CD4-positive, CD25-positive, alpha-beta regulatory T cell (primary cell): ENCODE results near the gene ENOX1. TPM values are rescaled to one million over a fixed set of nuclear protein-coding genes. Genes with fewer than 3 reads are reported as not detected.

Experiments
- ATAC-seq, 2 donors: fragments of 150-1000 bp; cut with Tn5 transposase; one replicate each; pipeline ENCODE4 v1.10.0; 2021; ENCODE audit warnings: low read depth in 2 of 2, moderate number of reproducible peaks in 2 of 2, moderate library complexity in 1 of 2
- DNase-seq, 3 donors: peaks; one replicate each; pipeline versions ENCODE4 v3.0.0 to v3.0.0-alpha.2; 2012 to 2022; ENCODE audit warnings: mixed read lengths in 1 of 3
- H3K27ac ChIP-seq: one replicate; pipeline ENCODE4 v1.7.0; 2013; ENCODE audit warnings: mild to moderate bottlenecking, low read length; ENCODE audit not compliant: insufficient read depth, poor library complexity, severe bottlenecking
- H3K27me3 ChIP-seq: one replicate; pipeline ENCODE4 v1.7.0; 2013; ENCODE audit warnings: low read length; ENCODE audit not compliant: control insufficient read depth, insufficient read depth
- H3K36me3 ChIP-seq: one replicate; pipeline ENCODE4 v1.7.0; 2013; ENCODE audit warnings: mild to moderate bottlenecking, low read length, moderate library complexity; ENCODE audit not compliant: control insufficient read depth, insufficient read depth
- H3K4me1 ChIP-seq: 2 replicates; pipeline ENCODE4 v1.7.0; 2013; ENCODE audit warnings: mild to moderate bottlenecking, low read length; ENCODE audit not compliant: insufficient read depth, control insufficient read depth, poor library complexity, severe bottlenecking
- H3K4me3 ChIP-seq: one replicate; pipeline ENCODE4 v1.7.0; 2013; ENCODE audit warnings: low read depth, mild to moderate bottlenecking, low read length, moderate library complexity
- H3K9me3 ChIP-seq, 2 experiments: 1 replicate in 1 of 2; 2 replicates in 1 of 2; pipeline ENCODE4 v1.7.0; 2013; ENCODE audit warnings: low read length in 2 of 2, mild to moderate bottlenecking in 1 of 2, moderate library complexity in 1 of 2; ENCODE audit not compliant: control insufficient read depth in 2 of 2
- H3K27ac Mint-ChIP-seq, 3 donors: one replicate each; pipeline ENCODE4 v1.8.0; 2020 to 2022; ENCODE audit warnings: mild to moderate bottlenecking in 3 of 3, mixed read lengths in 3 of 3, moderate library complexity in 2 of 3
- H3K27me3 Mint-ChIP-seq: one replicate; pipeline ENCODE4 v1.8.0; 2022; ENCODE audit warnings: mild to moderate bottlenecking, mixed read lengths
- H3K36me3 Mint-ChIP-seq: one replicate; pipeline ENCODE4 v1.8.0; 2020; ENCODE audit warnings: mixed read lengths
- H3K4me1 Mint-ChIP-seq, 4 donors: one replicate each; pipeline ENCODE4 v1.8.0; 2020 to 2022; ENCODE audit warnings: mixed read lengths in 4 of 4, mild to moderate bottlenecking in 1 of 4
- H3K4me3 Mint-ChIP-seq, 4 donors: one replicate each; pipeline ENCODE4 v1.8.0; 2020 to 2022; ENCODE audit warnings: mild to moderate bottlenecking in 4 of 4, mixed read lengths in 4 of 4, moderate library complexity in 3 of 4
- H3K9me3 Mint-ChIP-seq, 7 donors: one replicate each; pipeline ENCODE4 v1.8.0; 2020 to 2022; ENCODE audit warnings: mixed read lengths in 7 of 7, mild to moderate bottlenecking in 3 of 7, moderate library complexity in 2 of 7
- polyA plus RNA-seq, 4 donors: library from polyadenylated mRNA; unstranded; fragments of 300-500 nt; fragmentation: Illumina TruSeq; gene quantifications; one replicate each; pipeline ENCODE4 v1.2.3, GENCODE V29; 2021
- total RNA-seq: library from RNA; stranded (reverse); gene quantifications from one replicate; pipeline ENCODE4 v1.2.3, GENCODE V29; 2022

Gene ENOX1
- total and polyA plus RNA-seq, 5 donors from 2014 or later, result 0.10 TPM; not detected in 4

GRCh38 chr13:43301346-43301969 lies 485.3 kb downstream of the ENOX1 start:
- H3K27me3 ChIP-seq, result no peaks in the 10 kb centered on the region
- H3K27ac ChIP-seq, result no peak overlapping the region

GRCh38 chr13:43300865-43301264 lies 485.9 kb downstream of the ENOX1 start:
- H3K4me3 ChIP-seq, result no peak overlapping the region
- H3K27ac Mint-ChIP-seq, result no peak overlapping the region
- peaks cover 6% of the 10 kb centered on the region for H3K27me3 Mint-ChIP-seq
- no peaks in the 10 kb centered on the region for H3K4me1 ChIP-seq
- H3K9me3 Mint-ChIP-seq, result no peaks in the 10 kb centered on the region
- ATAC-seq (no peak), DNase-seq (no peak)
- no peak overlapping the region for H3K4me3 Mint-ChIP-seq
- H3K9me3 ChIP-seq, result no peaks in the 10 kb centered on the region
- no peak overlapping the region for H3K27ac ChIP-seq
- no peaks in the 10 kb centered on the region for H3K4me1 Mint-ChIP-seq
- H3K36me3 ChIP-seq, result no peaks in the 10 kb centered on the region
- no peaks in the 10 kb centered on the region for H3K36me3 Mint-ChIP-seq
- no peaks in the 10 kb centered on the region for H3K27me3 ChIP-seq

More at GRCh38 chr13:43301346-43301969, 485.3 kb downstream of the ENOX1 start:
- H3K4me1 Mint-ChIP-seq, result no peaks in the 10 kb centered on the region
- DNase-seq (no peak), ATAC-seq (no peak)
- H3K36me3 ChIP-seq, result no peaks in the 10 kb centered on the region
- H3K9me3 Mint-ChIP-seq, result no peaks in the 10 kb centered on the region
- no peaks in the 10 kb centered on the region for H3K9me3 ChIP-seq
- no peaks in the 10 kb centered on the region for H3K36me3 Mint-ChIP-seq
- H3K4me3 Mint-ChIP-seq, result no peak overlapping the region
- H3K27me3 Mint-ChIP-seq, result peaks cover 6% of the 10 kb centered on the region
- no peak overlapping the region for H3K4me3 ChIP-seq
- no peak overlapping the region for H3K27ac Mint-ChIP-seq
- H3K4me1 ChIP-seq, result no peaks in the 10 kb centered on the region

- Histone ChIP-seq H3K4me3 (no peak overlapping the region), H3K9me3 (no peaks in the 10 kb centered on the region), H3K27me3 (no peaks in the 10 kb centered on the region), H3K27ac (no peak overlapping the region), H3K4me1 (no peaks in the 10 kb centered on the region), H3K36me3 (no peaks in the 10 kb centered on the region)
- Mint-ChIP-seq H3K36me3 (no peaks in the 10 kb centered on the region), H3K4me1 (no peaks in the 10 kb centered on the region), H3K9me3 (no peaks in the 10 kb centered on the region), H3K4me3 (no peak overlapping the region), H3K27me3 (peaks cover 6% of the 10 kb centered on the region), H3K27ac (no peak overlapping the region)
- ATAC-seq, result no peak
- DNase-seq, result no peak
Measured at GRCh38 chr13:43299374-43299773, 487.4 kb downstream of the ENOX1 start.

- Histone ChIP-seq H3K27me3 (no peaks in the 10 kb centered on the region), H3K4me3 (no peak overlapping the region), H3K36me3 (no peaks in the 10 kb centered on the region), H3K4me1 (no peaks in the 10 kb centered on the region), H3K9me3 (no peaks in the 10 kb centered on the region), H3K27ac (no peak overlapping the region)
- no peaks in the 10 kb centered on the region for H3K36me3 Mint-ChIP-seq
- ATAC-seq (no peak), DNase-seq (no peak)
- no peaks in the 10 kb centered on the region for H3K9me3 Mint-ChIP-seq
- H3K4me3 Mint-ChIP-seq, result no peak overlapping the region
- no peaks in the 10 kb centered on the region for H3K4me1 Mint-ChIP-seq
- H3K27me3 Mint-ChIP-seq, result peaks cover 6% of the 10 kb centered on the region
- no peak overlapping the region for H3K27ac Mint-ChIP-seq
Measured at GRCh38 chr13:43298816-43299215, 488.0 kb downstream of the ENOX1 start.

GRCh38 chr13:43297967-43298678 lies 488.6 kb downstream of the ENOX1 start:
- DNase-seq (no peak), ATAC-seq (no peak)
- no peaks in the 10 kb centered on the region for H3K4me1 ChIP-seq
- Mint-ChIP-seq H3K9me3 (no peaks in the 10 kb centered on the region), H3K36me3 (no peaks in the 10 kb centered on the region), H3K27ac (no peak overlapping the region), H3K4me1 (no peaks in the 10 kb centered on the region), H3K4me3 (no peak overlapping the region), H3K27me3 (peaks cover 6% of the 10 kb centered on the region)
- no peaks in the 10 kb centered on the region for H3K9me3 ChIP-seq
- H3K4me3 ChIP-seq, result no peak overlapping the region
- H3K27ac ChIP-seq, result no peak overlapping the region
- no peaks in the 10 kb centered on the region for H3K36me3 ChIP-seq
- H3K27me3 ChIP-seq, result no peaks in the 10 kb centered on the region

- no peak overlapping the region for H3K27ac ChIP-seq
- no peak for DNase-seq
- peaks cover 6% of the 10 kb centered on the region for H3K27me3 Mint-ChIP-seq
- no peaks in the 10 kb centered on the region for H3K4me1 ChIP-seq
- H3K36me3 Mint-ChIP-seq, result no peaks in the 10 kb centered on the region
- ATAC-seq, result no peak
- no peaks in the 10 kb centered on the region for H3K4me1 Mint-ChIP-seq
- no peaks in the 10 kb centered on the region for H3K9me3 Mint-ChIP-seq
- no peaks in the 10 kb centered on the region for H3K36me3 ChIP-seq
- H3K9me3 ChIP-seq, result no peaks in the 10 kb centered on the region
- no peaks in the 10 kb centered on the region for H3K27me3 ChIP-seq
- H3K27ac Mint-ChIP-seq, result no peak overlapping the region
- no peak overlapping the region for H3K4me3 ChIP-seq
- H3K4me3 Mint-ChIP-seq, result no peak overlapping the region
Measured at GRCh38 chr13:43295825-43296564, 490.8 kb downstream of the ENOX1 start.

- no peak overlapping the region for H3K4me3 Mint-ChIP-seq
- no peaks in the 10 kb centered on the region for H3K36me3 Mint-ChIP-seq
- H3K27me3 Mint-ChIP-seq, result peaks cover 6% of the 10 kb centered on the region
- Histone ChIP-seq H3K9me3 (no peaks in the 10 kb centered on the region), H3K4me3 (no peak overlapping the region), H3K27ac (no peak overlapping the region), H3K36me3 (no peaks in the 10 kb centered on the region), H3K27me3 (no peaks in the 10 kb centered on the region), H3K4me1 (no peaks in the 10 kb centered on the region)
- H3K9me3 Mint-ChIP-seq, result no peaks in the 10 kb centered on the region
- H3K4me1 Mint-ChIP-seq, result no peaks in the 10 kb centered on the region
- no peak for ATAC-seq
- no peak for DNase-seq
- no peak overlapping the region for H3K27ac Mint-ChIP-seq
Measured at GRCh38 chr13:43295321-43295720, 491.5 kb downstream of the ENOX1 start.
